Endothelial cell of umbilical vein (primary cell): Measurements from ENCODE around the gene SLC41A3. TPM values are rescaled to one million over a fixed set of nuclear protein-coding genes. Genes with fewer than 3 reads are reported as not detected.

Experiments used
- BruUV-seq: library from RNA; stranded (reverse); fragments of 400-500 nt; replicated peaks from 2 replicates; lab custom pipeline; 2021; lab: Mats Ljungman, UMichigan
- CTCF ChIA-PET: fragments of 300-600, 350-600 bp; sonication (Branson Sonifier 250); formaldehyde crosslinking; loops from one replicate; lab custom pipeline; 2021; ENCODE audit warnings: antibody characterized with exemption, inconsistent platforms; lab: Charles Lee
- POLR2A ChIA-PET: fragments of 300-600, 350-600 bp; sonication (Branson Sonifier 250); formaldehyde crosslinking; loops from one replicate; lab custom pipeline; 2021; ENCODE audit warnings: antibody characterized with exemption, inconsistent platforms; lab: Charles Lee
- DNase-seq: peaks from one replicate; pipeline ENCODE4 v3.0.0-alpha.2; 2011; ENCODE audit warnings: low read depth, low spot score
- FAIRE-seq: peaks from 2 replicates; lab custom pipeline; 2011; peaks lifted over from hg19 to GRCh38; lab: Jason Lieb, UNC
- H2AFZ ChIP-seq: 2 replicates; pipeline ENCODE4 v1.6.0; 2012; ENCODE audit warnings: low read depth, low read length, control low read depth, inconsistent platforms
- H3K27ac ChIP-seq: 2 replicates; pipeline ENCODE4 v1.5.1; 2011; ENCODE audit warnings: low read depth, mild to moderate bottlenecking, control low read depth, low read length, moderate library complexity; ENCODE audit not compliant: insufficient read depth
- H3K27me3 ChIP-seq, 2 experiments: 2 replicates each; pipeline versions ENCODE4 v1.6.0 to v1.6.1; 2011; ENCODE audit warnings: low read length in 2 of 2, mixed read lengths in 1 of 2; ENCODE audit not compliant: control insufficient read depth in 2 of 2, insufficient read depth in 2 of 2
- H3K36me3 ChIP-seq, 2 experiments: 2 replicates in 1 of 2; 3 replicates in 1 of 2; pipeline ENCODE4 v1.5.1; 2011; ENCODE audit warnings: low read length in 2 of 2, mild to moderate bottlenecking in 1 of 2, moderate library complexity in 1 of 2; ENCODE audit not compliant: control insufficient read depth in 2 of 2, insufficient read depth in 2 of 2; ENCODE audit errors: extremely low read depth in 1 of 2
- H3K4me1 ChIP-seq: 3 replicates; pipeline ENCODE4 v1.5.1; 2011; ENCODE audit warnings: mild to moderate bottlenecking, low read length; ENCODE audit not compliant: control insufficient read depth, insufficient read depth; ENCODE audit errors: extremely low read depth
- H3K4me2 ChIP-seq: 2 replicates; pipeline ENCODE4 v1.6.1; 2011; ENCODE audit warnings: low read length, control low read depth, mixed read lengths; ENCODE audit not compliant: insufficient read depth
- H3K4me3 ChIP-seq, 3 experiments: fragments of 200-600 bp in 1 of 3; sonication (generic), shearing (Covaris generic) in 1 of 3; replicated peaks in 1 of 3; 2 replicates each; pipeline ENCODE4 v1.5.1; 2011 to 2016; ENCODE audit warnings: control low read depth in 3 of 3, low read length in 3 of 3, mild to moderate bottlenecking in 2 of 3, inconsistent platforms in 1 of 3, low read depth in 1 of 3, moderate library complexity in 1 of 3; ENCODE audit not compliant: insufficient read depth in 1 of 3
- H3K79me2 ChIP-seq: 2 replicates; pipeline ENCODE4 v1.6.0; 2012; ENCODE audit warnings: low read length, inconsistent platforms; ENCODE audit not compliant: control insufficient read depth, insufficient read depth
- H3K9ac ChIP-seq: replicated peaks from 2 replicates; pipeline ENCODE3; 2011; ENCODE audit warnings: low read length, control low read depth; ENCODE audit not compliant: insufficient read depth; ENCODE audit errors: extremely low read depth
- H3K9me1 ChIP-seq: replicated peaks from 3 replicates; pipeline ENCODE4 v1.6.0; 2011; ENCODE audit warnings: mild to moderate bottlenecking, low read length; ENCODE audit not compliant: control insufficient read depth, insufficient read depth; ENCODE audit errors: extremely low read depth
- H3K9me3 ChIP-seq: replicated peaks from 2 replicates; pipeline ENCODE4 v1.5.1; 2012; ENCODE audit warnings: low read length, inconsistent platforms; ENCODE audit not compliant: control insufficient read depth, insufficient read depth
- H4K20me1 ChIP-seq: replicated peaks from 2 replicates; pipeline ENCODE3; 2011; ENCODE audit warnings: mild to moderate bottlenecking, low read length; ENCODE audit not compliant: control insufficient read depth, insufficient read depth; ENCODE audit errors: extremely low read depth
- CTCF ChIP-seq, 2 donors: IDR thresholded peaks; 1 replicate in 1 of 2; 2 replicates in 1 of 2; pipeline ENCODE4 v1.5.1; 2011; ENCODE audit warnings: low read length in 2 of 2, mild to moderate bottlenecking in 2 of 2, moderate library complexity in 2 of 2, control low read depth in 1 of 2, inconsistent platforms in 1 of 2, low read depth in 1 of 2; ENCODE audit not compliant: insufficient read depth in 1 of 2; ENCODE audit errors: extremely low read depth in 1 of 2
- EZH2 ChIP-seq: IDR thresholded peaks from 2 replicates; pipeline ENCODE4 v1.6.1; 2012; ENCODE audit warnings: borderline replicate concordance, low read depth, mild to moderate bottlenecking, moderate library complexity, low read length, inconsistent platforms; ENCODE audit not compliant: severe bottlenecking
- FOS ChIP-seq: IDR thresholded peaks from 2 replicates; pipeline ENCODE4 v1.6.1; 2011; ENCODE audit warnings: mild to moderate bottlenecking, low read length, moderate library complexity, borderline replicate concordance; ENCODE audit not compliant: insufficient read depth
- GATA2 ChIP-seq: IDR thresholded peaks from 2 replicates; pipeline ENCODE4 v1.7.0; 2011; ENCODE audit warnings: low read depth, mild to moderate bottlenecking, moderate library complexity, mixed read lengths, low read length; ENCODE audit not compliant: insufficient read length, insufficient read depth
- JUN ChIP-seq: IDR thresholded peaks from 2 replicates; pipeline ENCODE4 v1.6.1; 2011; ENCODE audit warnings: borderline replicate concordance, low read depth; ENCODE audit not compliant: insufficient read length, insufficient read depth
- MAX ChIP-seq: IDR thresholded peaks from 2 replicates; pipeline ENCODE4 v1.6.1; 2011; ENCODE audit not compliant: insufficient read depth, insufficient read length
- MYC ChIP-seq: IDR thresholded peaks from one replicate; pipeline ENCODE4 v1.6.1; 2011; ENCODE audit warnings: mild to moderate bottlenecking, low read depth, low read length
- POLR2A ChIP-seq: IDR thresholded peaks from 2 replicates; pipeline ENCODE4 v1.6.1; 2012; ENCODE audit warnings: low read depth, mild to moderate bottlenecking, control low read depth, low read length
- POLR2AphosphoS5 ChIP-seq: IDR thresholded peaks from 2 replicates; pipeline ENCODE4 v1.6.1; 2012; ENCODE audit warnings: low read depth, mild to moderate bottlenecking, control low read depth, low read length, moderate library complexity; ENCODE audit not compliant: insufficient read depth
- dilution Hi-C: fragments of 300-500 bp; cut with MboI; formaldehyde crosslinking; loops from one replicate; pipeline ENCODE4 v1.15.0; 2019; ENCODE audit warnings: low sequenced_read_pairs; ENCODE audit not compliant: extremely low pct_ligation_motif_present
- intact Hi-C: fragments of 100-400 bp; cut with micrococcal nuclease; formaldehyde crosslinking; loops from one replicate; pipeline ENCODE4 v1.10.0; 2022
- polyA plus RNA-seq, 4 experiments: library from polyadenylated mRNA; depleted of rRNA in 3 of 4; stranded (reverse) in 3 of 4; unstranded in 1 of 4; fragments of >200 nt; gene quantifications; 2 replicates each; pipeline versions ENCODE4 v1.2.1 to v1.2.3, GENCODE V29; 2011 to 2012; ENCODE audit warnings: missing spikeins in 1 of 4
- total RNA-seq: library from RNA; stranded (reverse); gene quantifications from 2 replicates; pipeline ENCODE4 v1.2.3, GENCODE V29; 2021

SLC41A3 gene
- total and polyA plus RNA-seq, 2 donors (not counting 3 experiments of a cell fraction or from before 2014, with no cell fraction given): 52.5 to 118 TPM

GRCh38 chr3:126112531-126113237 is 28.8 kb upstream of the SLC41A3 start:
- Histone ChIP-seq H3K79me2 (no peaks in the 10 kb centered on the region), H3K36me3 (no peaks in the 10 kb centered on the region), H3K4me2 (no peak overlapping the region), H3K27me3 (no peaks in the 10 kb centered on the region), H2AFZ (no peak overlapping the region), H3K4me3 (no peak overlapping the region), H3K27ac (no peak overlapping the region), H3K4me1 (no peaks in the 10 kb centered on the region), H3K9ac (no peak overlapping the region), H4K20me1 (no peaks in the 10 kb centered on the region), H3K9me1 (no peaks in the 10 kb centered on the region), H3K9me3 (no peaks in the 10 kb centered on the region)
- BruUV-seq: no TSS peak
- dilution Hi-C loops (no loop called here), intact Hi-C loops (no loop called here)
- POLR2A ChIA-PET: no interaction called here
- TF ChIP-seq JUN: no peak
- CTCF ChIA-PET: no interaction called here
- no peak for DNase-seq
- FAIRE-seq: no peak

GRCh38 chr3:126111566-126112475 is 27.9 kb upstream of the SLC41A3 start:
- Histone ChIP-seq H3K79me2 (no peaks in the 10 kb centered on the region), H2AFZ (no peak overlapping the region), H3K9me1 (no peaks in the 10 kb centered on the region), H3K4me1 (no peaks in the 10 kb centered on the region), H3K9me3 (no peaks in the 10 kb centered on the region), H4K20me1 (no peaks in the 10 kb centered on the region), H3K27ac (no peak overlapping the region), H3K4me2 (no peak overlapping the region), H3K9ac (no peak overlapping the region), H3K36me3 (no peaks in the 10 kb centered on the region), H3K27me3 (no peaks in the 10 kb centered on the region), H3K4me3 (no peak overlapping the region)
- FAIRE-seq (no peak), DNase-seq (no peak)
- no TSS peak for BruUV-seq
- POLR2A ChIA-PET: no interaction called here
- CTCF ChIA-PET: interaction anchor here (1.2 kb wide), 1 partner anchor 101 kb away, joined by 3 read pairs; no protein-coding TSS in a partner anchor
- intact Hi-C loops (no loop called here), dilution Hi-C loops (no loop called here)
- TF ChIP-seq FOS: no peak
- TF ChIP-seq MAX: no peak
- TF ChIP-seq CTCF (IDR thresholded peaks at IDR 0.05; ENCODE audit: extremely low read depth in 1 of 2, insufficient read depth in 1 of 2, low read depth in 1 of 2, low read length in 2 of 2): no peak
- TF ChIP-seq POLR2AphosphoS5: no peak
- TF ChIP-seq EZH2: no peak
- no peak for TF ChIP-seq POLR2A
- TF ChIP-seq MYC: no peak
- no peak for TF ChIP-seq GATA2
- TF ChIP-seq JUN: no peak
